Tibial nerve (tissue), 4 donors: Measurements from ENCODE around the gene SELENOW. TPM values are rescaled to one million over a fixed set of nuclear protein-coding genes. Genes with fewer than 3 reads are reported as not detected.

Experiments
- DNase-seq, 2 donors: peaks; one replicate each; pipeline ENCODE4 v3.0.0-alpha.2; 2019; ENCODE audit warnings: low spot score in 2 of 2
- H3K27ac ChIP-seq, 4 donors: fragments of 200-600 bp; sonication (generic) in 3 of 4; one replicate each; pipeline ENCODE4 v1.5.1; 2017 to 2019; ENCODE audit warnings: mild to moderate bottlenecking in 1 of 4
- H3K27me3 ChIP-seq, 2 donors: fragments of 200-600 bp; sonication (generic) in 1 of 2; one replicate each; pipeline versions ENCODE4 v1.5.1 to v1.6.0; 2017 to 2019
- H3K36me3 ChIP-seq, 3 donors: fragments of 200-600 bp; sonication (generic); one replicate each; pipeline ENCODE4 v1.5.1; 2018 to 2019
- H3K4me1 ChIP-seq, 4 donors: fragments of 200-600 bp; sonication (generic) in 3 of 4; one replicate each; pipeline ENCODE4 v1.5.1; 2017 to 2019
- H3K4me3 ChIP-seq, 4 donors: fragments of 200-600 bp; sonication (generic) in 3 of 4; one replicate each; pipeline ENCODE4 v1.5.1; 2017 to 2019; ENCODE audit warnings: mild to moderate bottlenecking in 1 of 4, moderate library complexity in 1 of 4
- H3K9me3 ChIP-seq, 4 donors: fragments of 200-600 bp; sonication (generic) in 3 of 4; one replicate each; pipeline ENCODE4 v1.5.1; 2017 to 2019
- EP300 ChIP-seq, 2 donors: sonication (generic); formaldehyde crosslinking; IDR thresholded peaks; one replicate each; pipeline ENCODE4 v1.6.1; 2017; ENCODE audit warnings: antibody characterized with exemption in 2 of 2, mild to moderate bottlenecking in 1 of 2
- POLR2A ChIP-seq, 2 donors: fragments of 450-650 bp; IDR thresholded peaks; one replicate each; pipeline ENCODE4 v1.6.1; 2017; ENCODE audit warnings: antibody characterized with exemption in 2 of 2, mild to moderate bottlenecking in 2 of 2, moderate library complexity in 2 of 2
- WGBS, 2 donors: methylation state at CpG; one replicate each; pipeline ENCODE4 v1.1.5; 2018; 5-methylcytosine and 5-hydroxymethylcytosine counted together
- total RNA-seq, 4 donors: library from RNA; depleted of rRNA; stranded (reverse); fragments of >200 nt; gene quantifications; one replicate each; pipeline ENCODE4 v1.1.0, GENCODE V29; 2016
- TF ChIP-seq, protein P1 (sequence below), 5 experiments: fragments of 200-600 bp in 3 of 5; fragments of 450-650 bp in 2 of 5; sonication (generic) in 3 of 5; IDR thresholded peaks; one replicate each; pipeline ENCODE4 v1.5.1; 2016 to 2019; ENCODE audit warnings: antibody characterized with exemption in 5 of 5, mild to moderate bottlenecking in 3 of 5, moderate library complexity in 2 of 5

Gene SELENOW
- total RNA-seq, 4 donors from 2014 or later, result 495 to 841 (median 572) TPM

DNA sequence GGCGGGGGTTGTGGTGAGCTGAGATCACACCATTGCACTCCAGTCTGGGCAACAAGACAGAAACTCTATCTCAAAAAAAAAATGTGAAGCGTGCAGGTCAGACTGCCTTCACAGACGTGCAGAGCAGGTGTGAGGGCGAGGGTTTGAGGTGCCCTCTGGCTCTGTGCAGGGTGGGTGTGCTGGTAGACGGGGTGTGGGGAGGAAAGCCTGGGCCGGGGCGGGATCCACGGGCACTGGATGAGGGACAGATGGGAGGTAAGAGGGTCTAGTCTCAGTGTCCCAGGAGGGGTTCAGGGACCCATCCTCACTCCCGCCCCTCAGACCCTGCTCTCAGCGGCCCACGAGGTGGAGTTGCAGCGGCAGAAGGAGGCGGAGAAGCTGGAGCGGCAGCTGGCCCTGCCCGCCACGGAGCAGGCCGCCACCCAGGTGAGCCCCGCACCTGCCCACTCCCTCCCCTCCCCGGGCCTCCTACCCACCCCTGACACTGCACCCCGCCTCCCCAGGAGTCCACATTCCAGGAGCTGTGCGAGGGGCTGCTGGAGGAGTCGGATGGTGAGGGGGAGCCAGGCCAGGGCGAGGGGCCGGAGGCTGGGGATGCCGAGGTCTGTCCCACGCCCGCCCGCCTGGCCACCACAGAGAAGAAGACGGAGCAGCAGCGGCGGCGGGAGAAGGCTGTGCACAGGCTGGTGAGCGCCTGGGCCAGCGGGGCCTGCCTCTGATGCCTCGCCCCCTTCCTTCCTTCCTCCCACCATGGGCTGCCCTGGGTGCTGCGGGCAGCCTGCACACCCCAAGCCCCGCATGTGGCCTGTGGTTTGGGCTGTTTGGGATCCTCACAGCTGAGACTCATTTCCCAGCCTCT is 24.1 kb upstream of the SELENOW start:
- H3K36me3 ChIP-seq, result peaks cover 14 to 100% (median 84%) of the 10 kb centered on the region in 3 donors
- no peaks in the 10 kb centered on the region for H3K4me1 ChIP-seq
- no peak for DNase-seq
- WGBS, 2 donors, result 89 to 94% methylated on average over 34 to 36 of the region's 37 CpGs
- H3K9me3 ChIP-seq, result no peaks in the 10 kb centered on the region
- no peak overlapping the region for H3K27ac ChIP-seq
- no peaks in the 10 kb centered on the region for H3K27me3 ChIP-seq
- TF ChIP-seq POLR2A (IDR thresholded peaks at IDR 0.05) (no peak), EP300 (IDR thresholded peaks at IDR 0.05) (no peak)
- TF ChIP-seq, protein P1, sequence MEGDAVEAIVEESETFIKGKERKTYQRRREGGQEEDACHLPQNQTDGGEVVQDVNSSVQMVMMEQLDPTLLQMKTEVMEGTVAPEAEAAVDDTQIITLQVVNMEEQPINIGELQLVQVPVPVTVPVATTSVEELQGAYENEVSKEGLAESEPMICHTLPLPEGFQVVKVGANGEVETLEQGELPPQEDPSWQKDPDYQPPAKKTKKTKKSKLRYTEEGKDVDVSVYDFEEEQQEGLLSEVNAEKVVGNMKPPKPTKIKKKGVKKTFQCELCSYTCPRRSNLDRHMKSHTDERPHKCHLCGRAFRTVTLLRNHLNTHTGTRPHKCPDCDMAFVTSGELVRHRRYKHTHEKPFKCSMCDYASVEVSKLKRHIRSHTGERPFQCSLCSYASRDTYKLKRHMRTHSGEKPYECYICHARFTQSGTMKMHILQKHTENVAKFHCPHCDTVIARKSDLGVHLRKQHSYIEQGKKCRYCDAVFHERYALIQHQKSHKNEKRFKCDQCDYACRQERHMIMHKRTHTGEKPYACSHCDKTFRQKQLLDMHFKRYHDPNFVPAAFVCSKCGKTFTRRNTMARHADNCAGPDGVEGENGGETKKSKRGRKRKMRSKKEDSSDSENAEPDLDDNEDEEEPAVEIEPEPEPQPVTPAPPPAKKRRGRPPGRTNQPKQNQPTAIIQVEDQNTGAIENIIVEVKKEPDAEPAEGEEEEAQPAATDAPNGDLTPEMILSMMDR (IDR thresholded peaks at IDR 0.05), result no peak
- H3K4me3 ChIP-seq, result no peak overlapping the region

DNA sequence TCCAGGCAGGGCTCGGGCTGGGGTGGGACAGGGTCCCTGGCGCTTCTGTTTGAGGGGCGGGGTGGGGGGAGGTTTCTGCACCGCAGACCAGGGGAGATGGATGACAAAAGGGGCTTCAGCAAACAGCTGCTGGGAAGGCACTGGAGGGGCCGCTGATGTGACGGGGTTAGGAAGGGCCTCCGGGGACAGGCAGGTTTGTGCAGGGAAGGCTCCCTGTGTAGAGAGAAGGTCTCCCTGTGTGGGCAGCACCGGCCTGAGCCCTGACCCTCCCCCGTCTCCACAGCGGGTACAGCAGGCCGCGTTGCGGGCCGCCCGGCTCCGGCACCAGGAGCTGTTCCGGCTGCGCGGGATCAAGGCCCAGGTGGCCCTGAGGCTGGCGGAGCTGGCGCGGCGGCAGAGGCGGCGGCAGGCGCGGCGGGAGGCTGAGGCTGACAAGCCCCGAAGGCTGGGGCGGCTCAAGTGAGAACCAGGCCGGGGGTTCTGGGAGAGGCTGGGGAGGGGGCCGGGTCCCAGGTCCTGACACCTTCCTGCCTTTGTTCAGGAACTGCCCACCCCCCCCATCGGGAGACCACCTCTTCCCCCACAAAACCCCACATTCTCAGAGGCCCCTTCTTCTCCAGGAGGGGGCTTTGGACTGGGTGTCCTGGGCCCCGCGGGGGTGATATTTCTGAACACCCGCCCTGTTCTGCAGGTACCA is 23.3 kb upstream of the SELENOW start:
- Histone ChIP-seq H3K27ac (no peak overlapping the region), H3K9me3 (no peaks in the 10 kb centered on the region), H3K27me3 (no peaks in the 10 kb centered on the region), H3K4me1 (no peaks in the 10 kb centered on the region), H3K4me3 (no peak overlapping the region), H3K36me3 (peaks cover 14 to 100% (median 76%) of the 10 kb centered on the region in 3 donors)
- TF ChIP-seq POLR2A (IDR thresholded peaks at IDR 0.05), result no peak
- TF ChIP-seq, protein P1 (IDR thresholded peaks at IDR 0.05), result no peak
- TF ChIP-seq EP300 (IDR thresholded peaks at IDR 0.05), result no peak
- no peak for DNase-seq
- WGBS, 2 donors, result 87 to 88% methylated on average over 33 to 36 of the region's 36 CpGs

DNA sequence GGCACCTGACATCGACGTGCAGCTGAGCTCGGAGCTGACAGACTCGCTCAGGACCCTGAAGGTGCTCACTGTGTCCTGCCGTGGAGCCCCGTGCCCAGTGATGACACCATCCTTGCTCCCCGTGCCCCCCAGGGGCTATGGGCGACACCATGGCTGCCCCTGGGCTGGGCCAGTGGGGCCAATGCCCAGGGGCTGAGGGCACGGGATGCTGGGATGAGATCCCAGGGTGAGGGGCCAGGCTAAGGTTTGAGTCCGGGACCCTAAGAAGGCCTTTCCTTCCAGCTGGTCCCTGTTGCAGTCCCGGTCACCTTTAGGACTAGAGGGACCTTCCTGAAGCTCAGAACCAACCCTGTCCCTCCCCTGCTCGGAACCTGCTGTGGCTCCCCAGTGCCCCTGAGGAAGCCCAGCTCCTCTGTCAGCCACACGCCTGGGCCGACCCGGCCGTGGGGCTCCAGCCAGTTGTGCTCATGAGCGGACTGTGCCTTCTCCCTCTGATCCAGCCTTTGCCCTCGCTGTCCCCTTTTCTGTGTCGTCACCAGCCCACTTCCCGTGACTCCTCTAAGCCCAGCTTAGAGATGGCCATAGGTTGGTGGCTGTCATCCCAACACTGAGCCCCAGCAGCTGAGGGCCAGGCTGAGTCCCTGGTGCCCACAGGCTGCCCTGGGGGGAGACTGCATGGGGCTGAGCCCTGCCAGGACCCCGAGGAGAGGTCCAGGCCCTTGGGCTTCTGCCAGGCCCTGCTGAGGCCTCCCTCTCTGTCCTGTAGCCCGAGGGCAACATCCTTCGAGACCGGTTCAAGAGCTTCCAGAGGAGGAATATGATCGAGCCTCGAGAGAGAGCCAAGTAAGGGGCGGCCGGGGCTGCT is 22.5 kb upstream of the SELENOW start:
- DNase-seq, result no peak
- Histone ChIP-seq H3K27me3 (no peaks in the 10 kb centered on the region), H3K4me1 (no peaks in the 10 kb centered on the region), H3K9me3 (no peaks in the 10 kb centered on the region), H3K27ac (no peak overlapping the region), H3K4me3 (no peak overlapping the region), H3K36me3 (peaks cover 10 to 96% (median 68%) of the 10 kb centered on the region in 3 donors)
- no peak for TF ChIP-seq EP300 (IDR thresholded peaks at IDR 0.05)
- TF ChIP-seq POLR2A (IDR thresholded peaks at IDR 0.05), result no peak
- TF ChIP-seq, protein P1 (IDR thresholded peaks at IDR 0.05), result no peak
- 87 to 93% methylated on average over 15 to 28 of the region's 28 CpGs for WGBS, 2 donors

DNA sequence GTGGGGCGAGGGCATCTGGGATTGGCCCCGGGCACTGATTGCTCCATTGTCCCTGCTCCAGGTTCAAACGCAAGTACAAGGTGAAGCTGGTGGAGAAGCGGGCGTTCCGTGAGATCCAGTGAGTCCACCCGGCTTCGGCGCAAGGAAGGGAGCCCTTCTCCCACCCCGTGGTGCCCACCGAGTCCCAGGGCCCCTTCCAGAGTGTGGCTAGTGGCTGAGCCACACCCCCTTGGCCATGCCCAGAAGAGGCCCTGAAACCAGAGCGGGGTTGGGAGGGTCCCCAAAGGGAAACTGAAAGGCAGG is 21.9 kb upstream of the SELENOW start:
- Histone ChIP-seq H3K4me3 (no peak overlapping the region), H3K27ac (peak overlapping the region in 1 of 4 donors; percentile 34), H3K4me1 (no peaks in the 10 kb centered on the region), H3K27me3 (no peaks in the 10 kb centered on the region), H3K9me3 (no peaks in the 10 kb centered on the region), H3K36me3 (peaks cover 10 to 90% (median 63%) of the 10 kb centered on the region in 3 donors)
- WGBS, 2 donors, result 93 to 100% methylated on average over 3 to 12 of the region's 12 CpGs
- TF ChIP-seq, protein P1 (IDR thresholded peaks at IDR 0.05), result no peak
- TF ChIP-seq POLR2A (IDR thresholded peaks at IDR 0.05) (no peak), EP300 (IDR thresholded peaks at IDR 0.05) (no peak)
- no peak for DNase-seq
